ENCODE results near the gene ZNF709.

Gene ZNF709

DNA sequence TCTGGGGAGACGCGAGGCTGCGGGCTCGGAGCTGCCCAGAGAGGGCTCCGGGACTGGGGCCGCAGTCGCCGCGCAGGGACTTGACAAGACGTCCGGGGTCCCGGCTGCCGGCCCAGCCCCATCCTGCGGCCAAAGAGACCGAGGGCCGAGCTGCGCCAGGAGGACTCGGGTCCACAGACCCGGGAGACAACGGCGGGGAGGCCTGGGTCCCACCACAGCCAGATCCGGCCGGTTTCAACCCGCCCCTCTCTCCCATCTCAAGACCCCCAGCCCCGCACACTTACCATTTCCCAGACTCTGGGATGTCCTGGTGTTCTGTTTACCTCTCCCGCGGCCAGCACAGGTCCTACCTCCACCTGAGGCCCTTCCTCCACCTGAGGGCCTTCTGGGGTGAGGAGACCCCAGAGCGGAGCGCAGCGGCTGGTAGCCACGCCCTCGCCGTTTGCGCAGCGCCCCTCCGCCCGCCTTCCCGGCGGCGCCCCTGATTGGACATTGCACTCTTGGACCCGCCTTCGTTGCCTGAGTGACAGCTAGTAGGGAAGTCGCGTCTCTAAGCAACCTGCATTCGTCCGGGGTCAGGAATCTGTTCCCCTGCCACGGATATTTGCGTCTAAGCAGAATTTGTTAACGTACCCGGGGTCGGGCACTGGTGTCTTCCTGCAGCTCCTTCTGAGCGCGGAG is at the start of gene ZNF709:
TSS of gene ZNF709 (minus strand) at position 446 of the 681 bp plus-strand sequence. CDS start at position 287, 159 bp downstream.
- TF ChIP-seq, protein P1, sequence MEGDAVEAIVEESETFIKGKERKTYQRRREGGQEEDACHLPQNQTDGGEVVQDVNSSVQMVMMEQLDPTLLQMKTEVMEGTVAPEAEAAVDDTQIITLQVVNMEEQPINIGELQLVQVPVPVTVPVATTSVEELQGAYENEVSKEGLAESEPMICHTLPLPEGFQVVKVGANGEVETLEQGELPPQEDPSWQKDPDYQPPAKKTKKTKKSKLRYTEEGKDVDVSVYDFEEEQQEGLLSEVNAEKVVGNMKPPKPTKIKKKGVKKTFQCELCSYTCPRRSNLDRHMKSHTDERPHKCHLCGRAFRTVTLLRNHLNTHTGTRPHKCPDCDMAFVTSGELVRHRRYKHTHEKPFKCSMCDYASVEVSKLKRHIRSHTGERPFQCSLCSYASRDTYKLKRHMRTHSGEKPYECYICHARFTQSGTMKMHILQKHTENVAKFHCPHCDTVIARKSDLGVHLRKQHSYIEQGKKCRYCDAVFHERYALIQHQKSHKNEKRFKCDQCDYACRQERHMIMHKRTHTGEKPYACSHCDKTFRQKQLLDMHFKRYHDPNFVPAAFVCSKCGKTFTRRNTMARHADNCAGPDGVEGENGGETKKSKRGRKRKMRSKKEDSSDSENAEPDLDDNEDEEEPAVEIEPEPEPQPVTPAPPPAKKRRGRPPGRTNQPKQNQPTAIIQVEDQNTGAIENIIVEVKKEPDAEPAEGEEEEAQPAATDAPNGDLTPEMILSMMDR (IDR thresholded peaks at IDR 0.05; ENCODE audit: low read depth, low read length) = no peak
- DNase-seq (ENCODE audit: extremely low read depth, low read depth) = no peak

DNA sequence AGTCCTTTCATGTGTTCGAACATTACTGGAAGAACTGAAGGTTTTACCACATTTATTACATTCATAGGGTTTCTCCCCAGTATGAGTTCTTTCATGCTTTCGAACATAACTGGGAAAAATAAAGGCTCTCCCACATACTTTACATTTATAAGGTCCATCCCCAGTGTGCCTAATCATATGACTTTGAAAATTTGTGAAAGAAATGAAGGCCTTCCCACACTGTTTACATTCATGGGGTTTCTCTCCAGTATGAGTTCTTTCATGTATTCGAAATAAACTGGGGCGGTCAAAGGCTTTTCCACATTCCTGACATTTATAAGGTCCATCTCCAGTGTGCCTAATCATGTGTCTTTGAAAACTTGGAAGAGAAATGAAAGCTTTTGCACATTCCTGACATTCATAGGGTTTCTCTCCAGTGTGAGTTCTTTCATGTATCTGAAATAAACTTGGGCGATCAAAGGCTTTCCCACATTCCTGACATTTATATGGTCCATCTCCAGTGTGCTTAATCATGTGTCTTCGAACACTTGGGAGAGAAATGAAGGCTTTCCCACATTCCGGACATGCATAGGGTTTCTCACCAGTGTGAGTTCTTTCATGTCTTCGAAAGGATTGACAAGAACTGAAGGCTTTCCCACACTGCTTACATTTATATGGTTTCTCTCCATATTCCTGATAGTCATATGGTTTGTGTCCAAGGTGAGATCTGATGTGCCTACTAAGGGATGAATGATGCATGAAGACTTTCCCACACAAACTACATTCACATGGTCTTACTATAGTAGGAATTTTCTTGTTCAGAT is 42.6 kb upstream of the ZNF709 start:
- TF ChIP-seq, protein P1 (IDR thresholded peaks at IDR 0.05; ENCODE audit: low read depth, low read length) = no peak
- no peak for DNase-seq (ENCODE audit: extremely low read depth, low read depth)

DNA sequence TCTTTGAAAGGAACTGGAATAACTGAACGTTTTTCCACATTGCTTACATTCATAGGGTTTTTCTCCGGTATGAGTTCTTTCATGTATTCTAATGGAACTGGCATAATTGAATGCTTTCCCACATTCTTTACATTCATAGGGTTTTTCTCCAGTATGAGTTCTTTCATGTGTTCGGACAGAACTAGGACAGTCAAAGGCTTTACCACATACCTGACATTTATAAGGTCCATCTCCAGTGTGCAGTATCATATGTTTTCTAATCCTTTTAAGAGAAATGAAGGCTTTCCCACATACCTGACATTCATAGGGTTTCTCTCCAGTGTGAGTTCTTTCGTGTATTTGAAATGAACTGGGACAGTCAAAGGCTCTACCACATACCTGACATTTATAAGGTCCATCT is 41.9 kb upstream of the ZNF709 start:
- no peak for DNase-seq (ENCODE audit: extremely low read depth, low read depth)
- TF ChIP-seq, protein P1 (IDR thresholded peaks at IDR 0.05; ENCODE audit: low read depth, low read length) = no peak

DNA sequence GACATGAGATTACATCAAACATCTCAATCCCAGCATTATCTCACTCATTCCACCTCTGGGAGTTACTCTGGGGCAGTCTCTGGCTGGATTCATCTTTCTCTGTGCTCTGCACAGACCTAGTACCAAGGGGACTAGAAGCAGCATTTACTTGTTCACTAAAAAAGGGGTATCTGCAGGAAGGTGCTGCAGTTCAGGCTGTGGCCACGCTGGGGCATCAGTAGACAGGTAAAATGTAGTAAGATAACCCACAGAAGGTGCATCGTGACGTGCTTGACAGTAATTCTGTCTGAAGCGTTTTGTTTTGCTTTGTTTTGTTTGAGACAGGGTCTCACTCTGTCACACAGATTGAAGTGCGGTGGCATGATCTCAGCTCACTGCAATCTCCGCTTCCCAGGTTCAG is 37.4 kb upstream of the ZNF709 start:
- TF ChIP-seq, protein P1 (IDR thresholded peaks at IDR 0.05; ENCODE audit: low read depth, low read length) = no peak
- DNase-seq (ENCODE audit: extremely low read depth, low read depth) = no peak

DNA sequence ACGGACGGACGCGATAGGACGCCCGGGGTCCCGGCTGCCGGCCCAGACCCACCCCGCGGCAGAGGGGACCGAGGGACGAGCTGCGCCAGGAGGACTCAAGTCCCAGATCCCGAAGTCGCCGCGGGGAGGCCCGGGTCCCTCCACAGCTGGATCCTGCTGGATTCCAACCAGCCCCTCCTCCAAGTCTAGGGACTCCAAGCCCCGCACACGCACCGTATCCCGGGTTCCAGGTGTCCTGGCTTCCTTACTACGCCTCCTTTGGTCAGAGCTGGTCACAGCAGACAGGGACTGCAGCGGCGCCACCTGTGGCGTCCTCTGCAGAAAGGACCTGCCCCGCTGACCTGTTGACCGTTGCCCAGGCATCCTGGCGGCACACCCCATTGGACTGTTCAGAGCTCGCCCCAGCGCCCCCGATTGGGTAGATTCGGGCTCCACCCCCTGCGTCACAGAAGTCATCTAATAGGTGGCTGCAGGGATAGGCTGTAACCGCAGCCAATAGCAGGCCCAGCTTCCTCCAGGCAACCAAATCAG is 29.0 kb upstream of the ZNF709 start:
- TF ChIP-seq, protein P1 (IDR thresholded peaks at IDR 0.05; ENCODE audit: low read depth, low read length) = no peak
- DNase-seq (ENCODE audit: extremely low read depth, low read depth) = no peak

DNA sequence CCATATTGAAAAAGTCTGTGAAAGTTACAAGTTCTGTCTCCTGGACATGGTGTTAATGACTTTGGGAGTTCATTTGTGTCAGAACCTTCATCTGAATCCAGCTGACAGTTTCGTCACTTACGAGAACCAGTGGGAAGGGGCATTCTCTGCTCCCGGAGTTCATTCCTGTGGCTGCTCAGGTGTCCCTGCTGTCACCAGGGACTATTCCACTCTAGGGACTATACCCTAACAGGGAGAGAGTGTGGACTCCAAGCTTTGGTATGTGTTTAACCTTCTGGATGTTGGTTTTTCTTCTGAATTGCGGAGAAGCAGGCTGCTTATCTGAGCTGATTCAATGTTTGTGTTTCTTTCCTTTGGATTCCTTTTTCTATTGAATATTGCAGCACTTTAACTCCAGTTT is 12.4 kb upstream of the ZNF709 start:
- TF ChIP-seq, protein P1 (IDR thresholded peaks at IDR 0.05; ENCODE audit: low read depth, low read length) = no peak
- no peak for DNase-seq (ENCODE audit: extremely low read depth, low read depth)

DNA sequence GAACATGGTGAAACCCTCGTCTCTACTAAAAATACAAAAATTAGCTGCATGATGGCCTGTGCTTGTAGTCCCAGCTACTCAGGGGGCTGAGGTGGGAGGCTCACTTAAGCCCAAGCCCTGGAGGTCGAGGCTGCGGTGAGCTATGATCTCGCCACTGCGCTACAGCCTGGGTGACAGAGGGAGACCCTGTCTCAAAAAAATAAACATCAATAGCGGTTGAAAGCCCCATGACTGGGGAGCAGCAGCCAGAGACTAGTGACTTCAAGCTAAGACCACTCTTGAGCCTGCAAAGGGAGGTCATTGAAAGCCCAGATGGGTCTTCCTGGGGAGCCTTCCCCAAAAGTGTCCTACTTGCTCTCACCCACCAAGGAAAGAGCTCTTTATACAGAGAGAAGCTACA is 11.9 kb upstream of the ZNF709 start:
- TF ChIP-seq, protein P1 (IDR thresholded peaks at IDR 0.05; ENCODE audit: low read depth, low read length) = no peak
- no peak for DNase-seq (ENCODE audit: extremely low read depth, low read depth)
